ENCODE results near the gene ATN1. TPM values are rescaled to one million over a fixed set of nuclear protein-coding genes. Genes with fewer than 3 reads are reported as not detected.

Gene ATN1
- total RNA-seq, 1 donor from 2014 or later = 112 TPM

DNA sequence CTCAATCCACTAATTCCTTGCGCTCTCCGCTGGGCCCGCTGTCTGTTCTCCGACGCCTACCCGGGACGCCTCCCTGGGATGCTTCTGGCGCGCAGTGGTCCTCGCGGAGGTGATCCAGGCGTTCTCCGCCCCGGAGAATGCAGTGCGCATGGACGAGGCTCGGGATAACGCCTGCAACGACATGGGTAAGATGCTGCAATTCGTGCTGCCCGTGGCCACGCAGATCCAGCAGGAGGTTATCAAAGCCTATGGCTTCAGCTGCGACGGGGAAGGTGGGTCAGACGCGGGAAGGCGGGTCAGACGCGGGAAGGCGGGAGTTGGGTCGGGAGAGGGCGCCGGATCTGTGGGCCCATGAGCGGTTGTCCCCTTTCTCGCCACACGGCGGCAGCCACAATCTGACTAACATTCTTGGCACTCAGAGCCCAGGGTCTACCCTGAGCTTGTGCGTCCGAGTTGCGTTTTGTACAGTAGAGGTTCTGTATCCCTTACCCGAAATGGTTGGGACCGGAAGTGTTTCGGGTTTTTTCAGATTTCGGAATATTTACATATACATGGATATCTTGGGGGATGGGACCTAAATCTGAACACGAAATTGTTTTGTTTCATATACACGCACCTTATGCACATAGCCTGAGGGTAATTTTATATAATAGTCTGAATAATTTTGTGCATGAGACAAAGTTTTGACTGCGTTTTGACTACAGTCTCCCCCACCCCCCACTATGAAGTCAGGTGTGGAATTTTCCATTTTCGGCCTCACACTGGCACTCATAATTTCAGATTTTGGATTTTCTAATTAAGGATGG lies 16.8 kb downstream of the ATN1 start:
- DNase-seq (ENCODE audit: low spot score) = peak; percentile 96

DNA sequence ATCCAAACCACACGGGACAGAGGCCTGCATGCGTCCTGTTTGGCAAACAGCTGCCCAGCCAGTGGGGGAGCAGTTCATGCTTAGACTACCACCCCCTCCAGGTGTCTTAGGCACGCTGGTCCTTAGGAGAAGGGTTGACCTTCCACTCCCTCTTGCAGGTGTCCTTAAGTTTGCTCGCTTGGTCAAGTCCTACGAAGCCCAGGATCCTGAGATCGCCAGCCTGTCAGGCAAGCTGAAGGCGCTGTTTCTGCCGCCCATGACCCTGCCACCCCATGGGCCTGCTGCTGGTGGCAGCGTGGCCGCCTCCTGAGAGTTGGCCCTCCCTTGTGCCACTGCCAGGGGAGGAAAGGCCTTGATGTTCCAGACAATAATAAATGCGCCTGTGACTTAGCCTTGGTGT lies 17.9 kb downstream of the ATN1 start:
- DNase-seq (ENCODE audit: low spot score) = no peak

DNA sequence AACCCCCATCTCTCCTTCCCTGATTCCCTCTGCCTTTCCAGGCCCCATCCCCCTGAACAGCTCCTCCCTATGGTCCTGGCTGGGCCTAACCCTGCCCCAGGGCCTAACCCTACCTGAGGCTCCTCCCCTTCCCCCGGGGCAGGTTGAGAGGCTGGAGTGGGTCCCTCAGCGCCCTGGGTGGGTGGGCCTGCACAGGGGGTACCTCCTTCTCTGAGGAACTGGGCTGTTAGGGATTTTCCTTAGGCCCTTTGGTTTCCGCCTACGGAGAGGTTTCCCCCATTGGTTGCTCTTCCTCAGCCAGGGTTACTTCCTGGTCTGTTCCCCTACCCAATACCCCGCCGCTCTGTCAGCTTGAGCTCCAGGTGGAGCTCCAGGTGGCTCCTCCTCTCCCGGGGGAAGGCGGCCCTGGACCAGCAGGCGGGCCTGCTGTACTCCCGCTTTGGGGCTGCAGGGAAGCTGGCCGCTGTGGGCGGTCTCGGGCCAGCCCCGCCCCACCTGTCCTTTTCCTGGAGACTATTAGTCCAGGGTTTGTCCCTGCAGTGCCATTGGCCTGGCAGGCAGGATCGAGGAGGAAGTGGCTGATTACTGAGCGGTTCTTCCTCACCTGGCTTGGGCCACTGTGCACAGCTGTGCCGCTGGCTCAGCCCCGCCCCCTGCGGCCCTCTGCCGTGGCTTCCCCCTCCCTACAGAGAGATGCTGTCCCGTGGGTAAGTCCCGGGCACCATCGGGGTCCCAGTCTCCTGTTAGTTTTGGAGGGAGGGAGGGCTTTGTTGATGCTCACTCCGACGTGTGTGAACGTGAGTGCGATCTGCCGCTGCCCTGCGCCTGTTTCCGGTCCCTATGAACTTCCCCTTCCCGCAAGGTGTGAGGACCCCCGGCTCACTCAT lies 18.5 kb downstream of the ATN1 start:
- DNase-seq (ENCODE audit: low spot score) = peak; percentile 93

DNA sequence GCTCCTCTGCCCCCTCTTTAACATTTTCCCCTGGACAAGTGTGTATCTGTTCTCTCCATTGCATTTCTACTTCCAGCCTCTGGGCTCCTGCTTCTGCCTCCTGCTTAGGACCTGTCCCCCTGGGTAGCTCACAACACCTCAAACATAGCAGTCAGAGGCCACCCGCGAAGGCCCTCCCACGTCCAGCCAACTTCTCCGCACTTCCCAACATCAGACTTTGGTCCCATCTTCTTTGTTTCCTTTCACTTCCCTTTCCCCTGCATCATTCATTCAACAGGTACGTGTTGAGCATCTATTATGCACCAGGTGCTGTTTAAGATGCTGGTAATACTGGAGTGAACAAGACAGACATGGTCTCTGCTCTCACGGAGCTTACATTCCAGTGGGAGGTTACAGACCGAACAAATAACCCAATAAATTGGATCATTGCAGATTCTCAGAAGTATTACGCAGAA lies 19.2 kb downstream of the ATN1 start:
- no peak for DNase-seq (ENCODE audit: low spot score)

DNA sequence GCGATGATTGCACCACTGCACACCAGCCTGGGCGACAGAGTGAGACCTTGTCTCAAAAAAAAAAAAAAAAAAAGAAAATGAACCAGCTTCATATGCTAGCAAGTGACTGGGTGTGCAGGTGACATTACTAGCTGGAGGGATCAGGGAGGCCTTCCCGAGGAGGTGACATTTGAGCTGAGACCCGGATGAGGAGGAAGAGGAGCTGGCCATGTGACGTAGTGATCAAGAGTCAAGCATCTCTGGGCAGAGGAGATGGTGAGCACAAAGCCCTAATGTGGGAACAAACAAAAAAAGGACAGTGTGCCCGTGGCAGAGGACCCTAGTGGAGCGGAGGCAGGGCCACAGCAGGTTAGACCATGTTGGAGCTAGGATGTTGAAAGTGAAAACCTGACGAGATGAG lies 19.9 kb downstream of the ATN1 start:
- DNase-seq (ENCODE audit: low spot score) = no peak

DNA sequence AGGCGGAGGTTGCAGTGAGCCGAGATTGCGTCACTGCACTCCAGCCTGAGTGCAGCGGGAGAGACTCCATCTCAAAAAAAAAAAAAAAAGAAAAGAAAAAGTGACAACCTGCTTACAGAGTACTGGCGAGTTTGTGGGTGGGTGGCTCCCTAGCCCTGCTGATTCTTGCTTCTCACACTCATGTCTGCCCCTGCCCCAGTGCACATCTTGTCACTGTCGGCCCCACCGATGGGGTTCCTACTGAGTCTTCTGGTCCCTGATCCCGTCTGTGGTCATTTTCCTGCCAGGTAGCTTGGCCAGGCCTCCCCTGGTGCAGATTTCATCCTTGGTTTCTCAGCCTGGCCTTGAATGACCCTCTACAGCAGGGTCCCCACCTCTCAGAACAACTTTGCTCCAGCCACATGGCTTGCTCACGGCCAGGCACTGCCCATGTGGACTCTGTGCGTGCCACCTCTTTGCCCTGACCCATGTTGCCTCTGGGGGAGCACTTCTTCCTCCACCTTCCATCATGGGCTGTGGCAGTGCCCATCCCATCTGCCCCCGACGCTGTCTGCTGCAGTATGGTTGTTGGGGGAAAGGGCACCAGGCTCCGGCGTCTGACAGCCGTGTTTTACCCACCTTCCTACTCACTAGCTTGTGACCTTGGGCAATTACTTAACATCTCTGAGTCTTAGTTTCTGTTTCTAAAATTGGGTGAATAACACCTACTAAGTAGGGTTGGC lies 21.3 kb downstream of the ATN1 start:
- DNase-seq (ENCODE audit: low spot score) = no peak

DNA sequence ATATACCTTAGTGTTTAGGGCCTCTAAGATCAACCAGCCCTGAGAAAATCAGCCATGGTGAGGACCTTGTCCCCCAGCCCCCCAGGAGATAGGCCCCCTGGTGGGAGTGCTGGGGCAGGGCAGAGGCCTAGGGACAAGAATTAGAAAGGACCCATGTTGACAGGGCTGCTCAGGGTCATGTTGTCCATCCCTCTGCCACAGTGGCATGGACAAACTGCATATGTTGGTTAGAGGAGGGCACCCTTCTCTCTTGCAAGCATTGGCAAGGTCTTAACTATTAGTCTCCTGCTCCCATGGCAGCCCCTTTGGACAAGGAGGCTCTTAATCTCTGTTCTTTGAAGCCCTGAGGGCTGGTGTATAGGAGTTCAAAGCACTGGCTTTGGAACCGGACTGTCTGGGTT lies 22.6 kb downstream of the ATN1 start:
- DNase-seq (ENCODE audit: low spot score) = no peak

DNA sequence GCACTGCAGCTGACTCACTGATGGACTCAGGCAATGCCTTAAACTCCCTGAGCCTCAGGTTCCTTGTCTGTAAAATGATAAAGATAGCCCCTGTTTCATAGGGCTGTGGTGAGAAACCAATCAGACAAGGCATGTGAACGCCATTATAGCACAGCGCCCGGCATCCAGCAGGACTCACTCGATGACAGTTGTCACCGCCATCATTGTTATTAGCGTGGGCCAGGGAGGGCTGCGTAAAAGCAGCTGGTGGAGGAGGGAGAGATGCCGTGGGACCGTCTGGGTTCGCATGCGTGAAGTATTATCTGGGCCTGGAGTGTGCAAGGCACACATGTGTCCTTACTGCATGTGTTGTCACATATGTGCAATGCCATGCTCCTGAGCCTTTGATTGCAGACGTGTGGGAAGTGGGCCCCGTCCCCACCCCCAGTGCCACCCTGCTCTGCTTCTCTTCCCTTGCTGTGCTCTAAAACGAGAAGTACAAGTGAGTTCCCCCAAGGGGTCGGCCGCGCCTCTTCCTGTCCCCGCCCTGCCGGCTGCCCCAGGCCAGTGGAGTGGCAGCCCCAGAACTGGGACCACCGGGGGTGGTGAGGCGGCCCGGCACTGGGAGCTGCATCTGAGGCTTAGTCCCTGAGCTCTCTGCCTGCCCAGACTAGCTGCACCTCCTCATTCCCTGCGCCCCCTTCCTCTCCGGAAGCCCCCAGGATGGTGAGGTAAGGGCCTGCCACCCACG lies 23.2 kb downstream of the ATN1 start, which contains the start of gene PTPN6:
Gene PTPN6, plus strand, starts transcription at position 546 of the 730 bp plus-strand sequence. Its CDS starts 157 bp downstream, at position 703.
- DNase-seq (ENCODE audit: low spot score) = peak; percentile 53

DNA sequence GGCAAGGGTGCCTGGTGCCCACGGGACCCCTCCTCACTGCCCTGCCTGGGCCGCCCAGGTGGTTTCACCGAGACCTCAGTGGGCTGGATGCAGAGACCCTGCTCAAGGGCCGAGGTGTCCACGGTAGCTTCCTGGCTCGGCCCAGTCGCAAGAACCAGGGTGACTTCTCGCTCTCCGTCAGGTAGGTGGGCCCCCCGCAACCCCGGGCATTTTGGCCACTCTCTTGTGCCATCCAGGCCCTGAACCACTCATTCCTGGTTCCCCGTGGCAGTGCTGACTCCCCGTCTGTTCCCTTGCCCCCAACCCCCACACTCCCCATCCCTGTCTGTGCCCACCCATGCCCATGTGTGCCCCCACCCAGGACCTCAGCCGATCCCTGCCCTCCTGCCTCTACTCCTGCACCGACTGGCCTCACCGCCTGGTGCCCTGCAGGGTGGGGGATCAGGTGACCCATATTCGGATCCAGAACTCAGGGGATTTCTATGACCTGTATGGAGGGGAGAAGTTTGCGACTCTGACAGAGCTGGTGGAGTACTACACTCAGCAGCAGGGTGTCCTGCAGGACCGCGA lies 23.9 kb downstream of the ATN1 start:
- DNase-seq (ENCODE audit: low spot score) = no peak

DNA sequence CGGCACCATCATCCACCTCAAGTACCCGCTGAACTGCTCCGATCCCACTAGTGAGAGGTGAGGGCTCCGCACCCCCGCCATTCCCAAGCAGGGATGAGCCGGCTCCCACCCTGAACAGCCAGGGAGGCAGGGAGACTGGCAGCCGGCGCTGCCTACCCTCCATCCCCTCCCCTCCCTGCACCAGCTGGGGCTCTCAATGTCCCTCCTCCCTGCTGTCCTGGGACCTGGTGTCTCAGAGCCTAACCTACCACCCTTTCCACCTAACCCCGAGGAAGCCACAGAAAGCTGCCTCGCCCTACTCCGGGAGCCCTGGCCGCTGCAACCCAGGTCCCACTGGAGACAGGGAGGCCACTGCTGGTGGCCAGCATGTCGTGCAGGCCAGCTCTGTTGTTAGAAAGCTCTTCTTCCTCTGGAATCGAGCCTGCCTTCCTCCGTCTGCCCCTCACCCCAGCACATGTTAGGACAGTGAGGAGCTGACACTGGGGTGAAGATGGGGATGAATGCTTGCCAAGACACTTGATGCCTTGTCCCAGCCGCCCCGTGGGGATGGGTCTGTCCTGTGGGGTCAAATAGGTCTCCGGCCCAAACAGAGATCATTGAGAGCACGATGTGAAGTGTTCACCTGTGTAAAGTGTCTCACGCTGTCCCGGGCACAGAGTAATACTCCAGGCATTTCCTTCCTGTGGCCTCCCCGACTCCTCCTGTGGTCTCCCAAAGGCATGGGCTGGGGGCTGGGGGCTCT lies 24.5 kb downstream of the ATN1 start:
- no peak for DNase-seq (ENCODE audit: low spot score)

DNA sequence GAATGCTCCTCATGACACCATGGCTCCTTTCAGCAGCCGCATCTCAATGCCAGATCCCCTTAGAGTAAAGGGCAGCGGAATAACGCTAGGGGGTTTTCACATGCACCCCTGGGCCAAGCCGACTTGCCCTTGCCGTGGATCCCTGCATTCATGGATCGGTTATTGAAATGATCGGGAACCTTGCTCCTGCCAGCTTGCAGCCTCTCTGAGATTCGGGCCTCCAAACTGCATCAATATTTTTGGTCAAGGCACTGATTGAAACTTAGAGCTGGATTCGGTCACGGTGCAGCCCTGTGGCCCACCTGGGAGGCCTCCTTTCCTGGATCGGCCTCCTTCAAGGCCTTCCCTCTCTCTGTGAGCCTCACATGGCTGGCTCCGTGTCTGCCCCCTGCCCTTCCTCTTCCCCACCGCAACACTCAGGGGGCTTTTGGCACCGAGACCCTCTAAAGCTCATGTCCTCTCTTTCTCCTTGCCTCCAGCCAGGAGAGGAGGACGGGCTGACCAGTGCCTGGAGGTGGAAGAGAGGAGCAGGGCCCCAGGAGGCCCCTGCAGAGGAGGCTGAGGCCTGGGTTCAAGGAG lies 25.2 kb downstream of the ATN1 start:
- DNase-seq (ENCODE audit: low spot score) = no peak

DNA sequence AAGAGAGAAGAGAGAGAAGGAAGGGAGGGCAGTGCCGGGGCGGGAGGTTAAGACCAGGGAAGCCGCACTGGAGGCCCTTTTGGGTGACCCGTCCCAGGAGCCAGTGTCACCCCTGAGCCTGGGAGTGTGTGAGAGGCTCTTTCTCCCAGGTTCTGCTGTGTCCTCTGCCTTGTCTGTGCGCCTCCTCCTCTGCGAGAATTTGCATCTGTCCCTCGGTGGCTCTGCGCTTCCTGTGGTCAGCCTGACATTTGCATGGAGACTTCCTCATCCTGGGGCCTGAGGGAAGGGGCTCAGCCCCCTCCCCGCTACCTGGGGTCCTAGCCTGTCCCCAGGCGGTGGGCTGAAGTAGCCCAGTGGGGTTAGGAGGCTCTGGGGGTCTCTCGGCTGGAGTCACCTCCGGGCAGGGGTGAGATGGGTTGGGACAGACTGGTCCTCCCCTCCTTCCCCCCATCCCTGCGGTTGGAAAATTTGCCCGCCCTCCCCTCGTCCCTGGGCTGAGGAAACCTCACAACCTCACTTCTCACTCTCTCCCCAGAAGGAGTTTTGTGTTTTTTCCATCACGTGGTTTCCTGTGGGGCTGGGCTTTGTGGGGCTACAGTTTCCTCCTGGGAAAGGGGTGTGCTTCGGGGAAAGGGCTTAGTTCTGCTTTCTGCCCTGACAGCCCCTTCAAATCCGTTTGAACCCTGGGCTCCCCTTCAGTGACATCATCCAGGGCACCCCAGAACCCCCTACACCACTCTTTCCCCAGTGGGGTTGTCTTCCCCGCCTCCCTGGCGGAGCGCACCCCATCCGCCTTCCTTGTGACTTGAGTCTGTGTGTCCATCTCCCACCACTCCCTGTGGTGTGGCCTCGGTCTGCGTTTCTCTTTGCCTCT lies 25.9 kb downstream of the ATN1 start:
- peak; percentile 73 for DNase-seq (ENCODE audit: low spot score)

DNA sequence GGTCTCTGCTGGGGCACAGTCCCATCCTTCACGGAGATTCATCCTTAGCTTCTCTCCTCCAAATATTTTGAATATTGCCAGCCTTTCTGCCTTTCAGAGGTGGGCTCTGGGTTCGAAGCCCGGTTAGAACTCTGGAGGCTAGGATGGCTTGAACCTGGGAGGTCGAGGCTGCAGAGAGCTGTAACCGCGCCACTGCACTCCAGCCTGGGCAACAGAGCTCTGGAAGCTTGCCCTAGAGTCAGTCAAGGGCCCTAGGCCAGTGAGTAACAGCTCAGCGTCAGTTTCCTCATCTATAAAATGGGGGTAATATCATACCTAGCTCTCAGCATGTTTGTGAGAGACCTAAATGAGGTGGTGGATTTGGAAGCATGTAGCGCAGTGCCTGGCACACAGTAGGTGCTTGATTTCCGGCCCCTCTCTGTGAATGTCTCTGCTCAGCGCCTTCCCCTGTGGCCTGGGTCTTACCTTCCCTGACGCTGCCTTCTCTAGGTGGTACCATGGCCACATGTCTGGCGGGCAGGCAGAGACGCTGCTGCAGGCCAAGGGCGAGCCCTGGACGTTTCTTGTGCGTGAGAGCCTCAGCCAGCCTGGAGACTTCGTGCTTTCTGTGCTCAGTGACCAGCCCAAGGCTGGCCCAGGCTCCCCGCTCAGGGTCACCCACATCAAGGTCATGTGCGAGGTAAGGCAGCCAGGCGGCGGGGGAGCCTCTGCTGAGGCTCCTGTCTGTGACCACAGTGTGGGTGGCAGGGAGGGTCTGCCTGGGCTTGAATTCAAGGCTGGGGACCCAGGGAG lies 26.8 kb downstream of the ATN1 start:
- DNase-seq (ENCODE audit: low spot score) = no peak

DNA sequence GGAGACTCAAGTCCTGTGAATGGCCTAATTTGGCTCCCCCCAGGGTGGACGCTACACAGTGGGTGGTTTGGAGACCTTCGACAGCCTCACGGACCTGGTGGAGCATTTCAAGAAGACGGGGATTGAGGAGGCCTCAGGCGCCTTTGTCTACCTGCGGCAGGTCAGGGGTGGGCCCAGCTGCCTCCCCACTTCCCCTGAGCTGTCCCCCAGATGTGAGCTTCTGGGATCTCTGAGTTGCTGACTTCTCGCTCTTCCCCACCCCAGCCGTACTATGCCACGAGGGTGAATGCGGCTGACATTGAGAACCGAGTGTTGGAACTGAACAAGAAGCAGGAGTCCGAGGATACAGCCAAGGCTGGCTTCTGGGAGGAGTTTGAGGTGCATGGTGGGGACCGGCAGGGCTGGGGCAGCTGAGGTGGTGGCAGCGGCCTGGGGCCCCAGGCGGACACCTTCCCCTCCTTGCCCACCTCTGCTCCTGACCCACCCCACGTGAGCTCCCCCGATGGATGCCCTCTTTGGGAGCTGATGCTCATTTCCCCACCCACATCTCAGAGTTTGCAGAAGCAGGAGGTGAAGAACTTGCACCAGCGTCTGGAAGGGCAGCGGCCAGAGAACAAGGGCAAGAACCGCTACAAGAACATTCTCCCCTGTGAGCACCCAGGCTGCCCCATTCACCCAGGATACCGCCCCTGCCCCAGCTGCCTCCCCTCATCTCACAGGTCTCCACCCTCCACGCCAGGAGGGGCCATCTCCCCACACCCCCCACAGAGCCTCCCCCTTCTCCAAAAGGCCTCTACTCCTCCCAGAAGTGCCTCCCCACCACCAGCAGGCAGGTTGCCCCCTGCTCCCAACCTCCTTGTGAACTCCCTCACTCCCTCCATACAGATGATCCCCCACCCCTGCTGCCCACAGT lies 27.6 kb downstream of the ATN1 start:
- DNase-seq (ENCODE audit: low spot score) = no peak

DNA sequence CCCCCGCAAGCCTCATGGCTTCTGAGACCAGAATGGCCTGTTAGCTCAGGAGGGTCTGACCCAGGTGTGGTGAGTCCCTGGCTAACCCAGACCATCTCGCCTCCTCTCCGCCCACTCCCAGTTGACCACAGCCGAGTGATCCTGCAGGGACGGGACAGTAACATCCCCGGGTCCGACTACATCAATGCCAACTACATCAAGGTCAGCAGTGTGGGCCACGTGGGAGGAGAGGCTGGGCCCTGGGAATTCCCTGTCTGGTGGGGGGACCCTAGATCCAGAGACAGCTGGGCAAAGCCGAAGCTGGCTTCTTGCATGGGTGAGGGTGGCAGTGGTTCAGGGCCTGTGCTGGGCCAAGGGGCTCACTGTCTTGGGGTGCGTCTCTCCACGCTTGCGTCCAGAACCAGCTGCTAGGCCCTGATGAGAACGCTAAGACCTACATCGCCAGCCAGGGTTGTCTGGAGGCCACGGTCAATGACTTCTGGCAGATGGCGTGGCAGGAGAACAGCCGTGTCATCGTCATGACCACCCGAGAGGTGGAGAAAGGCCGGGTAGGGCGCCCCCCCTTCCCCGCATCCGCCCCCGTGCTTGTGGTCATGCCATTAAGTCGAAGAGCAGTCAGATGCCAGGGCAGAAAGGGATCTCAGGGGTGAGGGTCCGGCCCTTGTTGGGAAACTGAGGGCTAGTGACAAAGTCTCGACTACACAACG lies 28.4 kb downstream of the ATN1 start:
- DNase-seq (ENCODE audit: low spot score) = no peak

DNA sequence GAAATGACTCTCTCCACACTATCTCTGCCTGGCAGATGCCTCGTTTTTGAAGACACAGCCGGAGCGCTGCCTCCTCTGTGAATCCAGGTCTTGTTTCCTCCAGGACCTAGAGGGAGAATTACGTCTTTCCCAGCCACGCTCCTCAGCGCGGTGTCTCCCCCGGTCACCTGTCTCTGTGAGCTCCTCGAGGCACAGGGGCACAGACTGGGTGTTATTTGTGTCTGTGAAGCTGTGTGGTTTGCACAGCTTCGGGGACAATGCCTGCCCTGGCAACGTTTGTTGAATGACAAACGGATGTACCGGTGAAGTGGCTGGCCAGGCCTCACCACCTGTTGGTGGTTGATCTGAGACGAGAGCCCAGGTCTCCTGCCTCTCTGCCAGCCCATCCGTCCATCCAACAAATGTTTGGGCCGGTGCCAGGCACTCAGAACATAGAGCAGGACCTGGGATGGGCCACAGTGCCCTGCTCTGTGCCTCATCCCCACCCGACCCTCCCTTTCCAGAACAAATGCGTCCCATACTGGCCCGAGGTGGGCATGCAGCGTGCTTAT lies 29.5 kb downstream of the ATN1 start:
- DNase-seq (ENCODE audit: low spot score) = no peak
